ENCODE data around the gene CPOX.

- TF ChIP-seq CTCF (conservative IDR thresholded peaks at IDR 0.05; ENCODE audit: low read depth in 2 of 2) (no peak), POLR2AphosphoS5 (IDR thresholded peaks at IDR 0.05; ENCODE audit: low read depth) (no peak), CREB1 (CRISPR knock-in tag; IDR thresholded peaks at IDR 0.05; ENCODE audit: low read depth) (no peak), EZH2phosphoT487 (IDR thresholded peaks at IDR 0.05; ENCODE audit: unreplicated experiment) (no peak), EZH2 (IDR thresholded peaks at IDR 0.05; ENCODE audit: low read depth, unreplicated experiment) (no peak), REST (IDR thresholded peaks at IDR 0.05; ENCODE audit: unreplicated experiment) (no peak), JUNB (IDR thresholded peaks at IDR 0.05; ENCODE audit: unreplicated experiment) (no peak), ZNF114 (CRISPR knock-in tag; IDR thresholded peaks at IDR 0.05) (no peak)
Measured at GRCh38 chr3:98580401-98581386, 12.7 kb downstream of the CPOX start.

Data from GM23338 (cell line).